GM19395 (cell line): ENCODE measurements around the gene EMC10.

Experiments
- ATAC-seq: cut with Tn5 transposase; IDR thresholded peaks from one replicate; pipeline ENCODE4 v1.9.1; 2021; ENCODE audit warnings: mild to moderate bottlenecking, moderate library complexity; ENCODE audit not compliant: unreplicated experiment

Gene EMC10

DNA sequence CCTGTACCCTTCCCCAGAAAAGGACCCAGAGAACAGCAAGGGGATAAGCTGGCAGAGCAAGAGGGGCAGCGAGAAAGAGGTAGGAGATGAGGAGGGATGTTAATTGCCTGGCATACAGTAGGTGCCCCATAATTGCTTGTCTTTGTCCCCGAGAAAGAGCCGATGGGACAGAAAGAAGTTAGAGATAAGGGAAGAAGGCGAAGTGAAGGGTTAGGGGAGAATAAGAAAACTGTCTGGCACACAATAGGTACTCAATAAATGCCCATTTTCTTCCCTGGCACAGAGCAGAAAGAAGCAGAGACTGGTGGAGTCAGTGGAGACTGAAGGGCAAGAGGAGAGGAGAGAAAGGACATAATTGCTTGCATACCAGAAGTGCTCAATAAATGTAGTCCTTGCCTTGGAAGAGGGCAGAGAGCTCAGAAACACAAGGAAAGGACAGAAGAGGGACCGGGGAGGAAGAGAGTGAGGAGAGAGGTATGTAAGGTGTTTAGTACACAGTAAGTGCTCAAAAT lies 18.8 kb downstream of the EMC10 start:
- ATAC-seq: no peak

GRCh38 chr19:50496189-50497021 lies 20.1 kb downstream of the EMC10 start:
- no peak for ATAC-seq

DNA sequence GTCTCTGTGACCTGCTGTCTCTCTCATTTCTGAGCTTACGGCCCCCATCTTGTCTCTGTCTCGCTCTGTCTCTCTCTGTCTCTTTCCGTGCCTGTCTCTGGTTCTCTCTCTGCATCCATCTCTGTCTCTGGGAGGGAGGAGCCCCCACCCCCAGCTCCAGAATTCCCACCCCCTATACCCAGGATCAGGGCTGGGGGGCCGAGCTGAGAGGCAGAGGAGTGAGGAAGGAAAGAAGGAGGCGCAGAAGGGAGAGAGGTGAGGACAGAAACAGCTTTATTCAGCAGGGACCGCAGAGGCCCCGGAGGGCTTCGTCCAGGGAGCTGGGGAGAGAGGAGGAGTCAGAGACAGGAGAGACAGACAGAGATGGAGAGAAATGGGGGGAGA lies 20.7 kb downstream of the EMC10 start:
- no peak for ATAC-seq

DNA sequence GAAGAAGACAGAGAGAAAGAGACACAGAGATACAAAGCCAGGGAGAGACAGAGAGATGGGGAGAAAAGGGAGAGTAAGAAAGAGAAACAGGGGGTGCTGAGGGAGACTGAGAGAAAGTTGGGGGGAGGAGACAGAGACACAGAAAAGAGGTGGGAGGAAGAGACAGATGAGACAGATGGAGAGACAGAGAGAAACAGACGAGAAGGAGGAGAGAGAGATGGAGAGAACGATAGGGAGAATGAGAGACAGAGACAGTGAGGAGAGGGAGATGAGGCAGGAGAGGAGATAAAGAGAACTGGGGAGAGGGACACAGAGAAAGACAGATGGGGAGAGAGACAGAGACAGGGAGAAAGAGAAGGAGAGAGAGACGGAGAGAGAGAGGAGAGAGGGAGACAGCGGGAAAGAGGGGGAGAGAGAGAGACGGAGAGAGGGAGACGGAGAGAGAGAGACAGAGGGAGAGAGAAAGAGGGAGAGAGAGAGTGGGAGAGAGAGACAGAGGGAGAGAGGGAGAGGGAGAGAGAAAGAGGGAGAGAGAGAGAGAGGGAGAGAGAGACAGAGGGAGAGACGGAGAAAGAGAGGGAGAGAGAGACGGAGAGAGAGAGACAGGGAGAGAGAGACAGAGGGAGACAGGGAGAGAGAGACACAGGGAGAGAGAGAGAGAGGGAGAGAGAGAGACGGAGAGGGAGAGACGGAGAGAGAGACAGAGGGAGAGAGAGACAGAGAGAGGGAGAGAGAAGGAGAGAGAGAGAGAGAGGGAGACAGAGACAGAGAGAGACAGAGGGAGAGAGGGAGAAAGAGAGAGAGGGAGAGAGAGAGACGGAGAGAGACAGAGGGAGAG lies 22.1 kb downstream of the EMC10 start:
- no peak for ATAC-seq

GRCh38 chr19:50500060-50500752 lies 23.9 kb downstream of the EMC10 start:
- no peak for ATAC-seq

GRCh38 chr19:50500753-50501151 lies 24.4 kb downstream of the EMC10 start:
- ATAC-seq: no peak

DNA sequence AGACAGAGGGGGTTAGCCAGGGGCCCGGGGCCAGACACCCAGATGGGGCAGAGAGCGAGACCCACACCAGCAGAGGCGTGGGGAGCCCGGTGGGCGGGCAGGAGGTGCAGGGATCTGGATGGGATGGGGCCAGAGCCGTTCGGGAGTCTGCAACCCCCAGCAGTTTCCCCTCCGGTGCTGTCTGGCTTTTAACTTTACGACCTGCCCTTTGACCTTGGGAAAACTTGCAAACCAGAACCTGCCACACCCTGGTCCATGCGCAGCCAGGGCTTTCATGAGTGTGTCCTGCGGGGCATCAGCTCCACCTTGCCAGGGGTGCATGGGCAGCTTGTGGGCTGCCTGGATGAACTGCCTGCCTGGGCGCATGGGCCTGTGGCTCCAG lies 24.9 kb downstream of the EMC10 start:
- no peak for ATAC-seq

GRCh38 chr19:50501568-50502475 lies 25.5 kb downstream of the EMC10 start:
- ATAC-seq: no peak

- ATAC-seq: no peak
These were observed 29.7 kb downstream of the EMC10 start for GRCh38 chr19:50505856-50506611.

GRCh38 chr19:50506700-50507099 lies 30.4 kb downstream of the EMC10 start:
- ATAC-seq: no peak

DNA sequence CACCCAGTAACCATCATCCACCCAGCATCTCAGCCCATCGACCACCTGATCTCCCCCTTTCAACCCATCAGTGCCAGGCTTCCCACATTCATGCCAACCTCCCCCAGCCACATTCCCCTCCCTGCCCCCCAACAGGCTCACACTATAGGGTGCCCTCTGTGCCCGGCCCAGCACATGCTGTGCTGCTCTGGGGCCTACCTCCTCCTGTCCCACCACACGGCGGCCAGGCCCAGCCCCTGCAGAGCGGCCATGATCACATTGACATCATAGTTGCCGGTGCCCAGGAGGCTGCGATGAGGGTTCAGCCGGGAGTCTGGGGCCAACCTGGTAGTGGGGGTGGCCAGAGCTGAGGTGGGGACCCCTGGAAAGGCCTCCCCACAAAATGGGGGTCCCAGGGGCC lies 31.1 kb downstream of the EMC10 start:
- ATAC-seq: no peak

DNA sequence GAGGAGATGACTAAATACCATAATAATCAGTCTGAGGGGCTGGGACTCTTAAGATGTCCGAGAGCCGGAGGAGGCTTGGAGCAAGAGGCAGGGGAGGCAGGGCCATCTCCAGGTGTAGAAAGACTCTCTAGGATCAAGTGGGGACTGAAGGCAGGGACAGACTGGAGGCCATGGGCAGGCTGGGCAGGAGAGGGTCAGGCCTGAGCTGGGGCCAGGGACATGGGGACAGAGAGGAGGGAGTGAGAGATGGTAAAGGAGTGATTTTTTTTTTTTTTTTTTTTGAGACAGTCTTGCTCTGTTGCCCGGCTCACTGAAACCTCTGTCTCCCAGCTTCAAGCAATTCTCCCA lies 32.5 kb downstream of the EMC10 start:
- no peak for ATAC-seq

GRCh38 chr19:50509366-50509765 lies 33.1 kb downstream of the EMC10 start:
- ATAC-seq: no peak

DNA sequence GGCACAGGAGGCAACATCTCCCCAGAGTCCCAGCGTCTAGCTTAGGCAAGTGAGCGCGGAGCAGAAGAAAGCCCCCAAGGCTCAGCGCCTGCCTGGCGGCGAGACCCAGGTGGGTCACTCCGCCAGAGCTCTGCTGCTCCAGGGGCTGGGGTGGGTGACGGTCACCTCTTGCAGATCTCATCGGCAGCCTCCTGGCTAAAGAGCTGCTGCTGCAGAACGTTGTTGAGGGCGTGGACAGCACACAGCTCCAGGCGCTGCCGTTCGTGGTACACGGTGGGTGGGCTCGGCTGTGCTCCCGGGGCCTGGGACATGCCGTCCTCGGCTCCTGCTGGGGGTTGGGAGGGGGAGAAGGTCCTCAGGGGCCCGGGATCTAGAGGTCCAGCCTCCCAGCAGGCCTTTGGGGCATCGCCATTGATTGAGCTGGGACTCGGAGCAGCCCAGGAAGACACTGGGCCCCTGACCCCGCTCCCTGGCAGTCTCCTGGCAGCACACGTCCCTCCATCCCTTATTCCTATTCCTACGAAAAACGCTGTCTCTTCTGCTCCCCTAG lies 33.9 kb downstream of the EMC10 start:
- no peak for ATAC-seq

- no peak for ATAC-seq
These were observed 34.4 kb downstream of the EMC10 start for GRCh38 chr19:50510700-50511068.

GRCh38 chr19:50511069-50511822 lies 34.9 kb downstream of the EMC10 start, which contains the start of gene JOSD2:
TSS of gene JOSD2 (minus strand) at chr19:50511191. CDS start at chr19:50510431, 760 bp downstream.
- peak; percentile 87 for ATAC-seq

DNA sequence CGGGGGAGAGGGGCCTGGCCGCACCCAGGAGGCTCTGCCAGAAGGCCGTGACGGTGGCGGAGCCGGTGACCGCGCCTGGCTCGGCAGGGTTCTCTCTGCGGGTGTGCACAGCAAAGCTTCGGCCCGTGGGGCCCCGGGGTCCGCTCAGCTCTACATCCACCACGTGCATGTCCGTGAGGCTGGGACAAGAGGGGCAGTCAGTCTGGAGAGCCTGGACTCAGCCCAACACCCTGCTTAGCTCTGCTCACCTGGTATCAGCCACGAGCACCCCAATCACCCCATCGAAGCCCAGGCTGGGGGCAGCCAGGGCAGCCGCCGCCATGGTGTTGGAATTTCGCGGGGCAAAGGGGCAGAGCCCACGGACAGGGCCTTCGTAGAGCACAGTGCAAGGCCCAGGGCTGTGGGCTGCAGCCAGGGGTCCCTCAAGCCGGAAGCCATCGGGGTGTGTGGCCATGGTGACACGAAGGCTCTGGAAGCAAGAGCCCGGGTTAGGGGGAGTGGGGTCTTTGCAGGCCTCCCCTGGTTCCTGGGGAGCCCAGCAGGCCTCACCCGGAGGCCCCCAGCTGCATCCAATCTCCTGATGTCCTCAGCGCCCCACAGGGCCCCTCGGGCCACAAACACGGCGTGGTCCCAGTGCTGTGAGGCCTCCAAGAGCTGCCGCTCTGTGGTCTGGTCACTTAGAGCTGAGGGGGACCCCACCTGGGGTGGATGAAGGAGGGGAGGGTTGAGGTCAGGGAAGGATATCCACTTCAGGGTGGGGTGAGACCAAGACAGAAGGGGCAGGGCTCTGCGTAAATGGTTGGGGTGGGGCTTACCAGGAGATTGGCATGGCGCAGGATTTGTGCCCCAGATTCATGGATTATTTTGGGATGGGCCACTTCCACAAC lies 36.0 kb downstream of the EMC10 start:
- no peak for ATAC-seq
